Posterior cingulate gyrus (tissue), 11 donors: ENCODE measurements around the gene PPP1R2.
"Not testable (repeated sequence)": the region's sequence is repeated elsewhere in the genome, so short reads cannot be mapped to it uniquely, and the experiment has no call there.

Experiments used
- DNase-seq, 10 donors: peaks; one replicate each; pipeline versions ENCODE4 v3.0.0 to v3.0.0-alpha.2; 2020 to 2021; ENCODE audit warnings: mixed read lengths in 3 of 10
- intact Hi-C: fragments of 100-400 bp; cut with DNase I; formaldehyde crosslinking; loops from one replicate; pipeline ENCODE4 v1.15.1; 2023

Gene PPP1R2

DNA sequence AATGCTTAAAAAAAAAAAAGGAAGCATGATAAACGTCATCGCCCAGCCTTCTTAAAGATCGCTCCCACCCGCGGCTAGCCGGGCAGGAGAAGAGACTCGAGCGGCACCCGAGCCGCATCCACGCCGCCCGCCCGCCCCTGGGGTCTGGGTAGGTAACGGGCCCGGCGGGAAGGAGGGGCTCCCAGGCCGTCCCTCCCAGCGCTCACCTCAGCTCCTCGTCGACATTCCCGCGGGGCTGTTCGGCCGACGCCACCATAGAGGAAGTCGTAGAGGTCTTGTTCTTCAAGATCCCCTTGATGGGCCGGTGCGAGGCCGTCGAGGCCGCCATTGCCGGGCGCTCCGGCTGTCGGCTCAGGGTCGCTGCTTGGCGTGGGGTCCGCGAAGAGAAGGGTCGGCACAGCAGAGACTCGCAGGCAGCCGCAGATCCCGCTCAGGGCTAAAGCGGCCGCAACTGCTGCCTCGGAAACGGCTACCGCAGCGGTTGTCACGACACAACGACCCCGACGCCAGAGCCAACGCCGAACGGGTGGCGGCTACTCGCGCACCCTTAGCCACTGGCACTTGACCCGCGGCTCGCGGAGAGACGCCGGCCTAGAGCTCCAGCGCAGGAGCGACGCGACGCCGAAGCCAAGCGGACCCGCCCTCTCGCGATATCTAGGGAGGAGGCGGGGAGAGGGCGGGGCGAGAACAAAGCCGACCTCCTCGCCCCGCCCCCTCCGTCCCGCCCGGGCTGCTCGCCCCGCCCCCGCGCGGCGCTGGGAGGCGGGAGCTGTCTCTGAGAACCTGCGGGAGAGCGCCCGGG is at the start of gene PPP1R2:
Gene PPP1R2 (minus strand): TSS at position 628 of the 802 bp plus-strand sequence. CDS start 300 bp downstream, at position 328.
- intact Hi-C loops = loop anchor here (5.0 kb wide), 1 partner anchor 101 kb away; the partner anchor contains the start of gene ACAP2
- peak; percentile 85 to 99 (median 92) for DNase-seq

DNA sequence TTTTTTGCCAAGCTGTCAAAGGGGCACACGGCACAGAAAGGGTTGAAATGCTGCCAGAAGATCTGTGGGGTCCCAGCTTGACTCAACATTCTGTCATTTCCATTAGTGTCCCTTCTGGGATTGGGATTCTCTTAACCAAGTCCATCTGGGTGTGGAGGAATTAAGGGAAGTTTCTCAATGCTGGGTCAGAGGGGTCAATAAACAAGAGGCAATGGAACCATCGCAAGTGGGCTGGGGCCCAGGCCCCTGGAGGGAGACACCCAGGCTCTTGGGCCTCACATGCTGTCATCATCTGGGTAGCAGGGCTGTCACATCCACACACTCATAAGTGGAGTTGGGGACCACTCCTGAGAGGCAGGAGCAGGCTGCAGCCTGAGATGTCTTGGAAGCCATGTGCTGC is 48.7 kb upstream of the PPP1R2 start:
- intact Hi-C loops = no loop called here
- no peak for DNase-seq

DNA sequence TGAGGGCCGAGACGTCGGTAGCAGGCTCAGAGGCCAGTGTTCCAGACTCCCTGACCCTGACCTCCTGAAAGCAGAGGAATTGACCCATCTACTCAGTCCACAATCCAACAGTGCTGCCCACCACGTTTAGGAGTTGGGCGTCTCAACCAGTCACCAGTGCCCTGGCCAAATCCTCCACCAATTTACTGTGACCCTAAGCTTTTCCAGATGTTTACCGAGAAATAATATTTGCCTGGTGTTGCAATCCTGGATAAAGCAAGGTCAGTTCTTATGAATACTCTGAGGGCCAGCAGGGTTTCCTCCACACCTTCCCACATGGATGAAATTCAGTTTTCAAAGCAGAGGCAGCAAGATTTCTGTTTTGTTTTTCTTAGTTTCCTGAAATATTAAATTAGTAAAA is 48.1 kb upstream of the PPP1R2 start:
- intact Hi-C loops = no loop called here
- no peak for DNase-seq

DNA sequence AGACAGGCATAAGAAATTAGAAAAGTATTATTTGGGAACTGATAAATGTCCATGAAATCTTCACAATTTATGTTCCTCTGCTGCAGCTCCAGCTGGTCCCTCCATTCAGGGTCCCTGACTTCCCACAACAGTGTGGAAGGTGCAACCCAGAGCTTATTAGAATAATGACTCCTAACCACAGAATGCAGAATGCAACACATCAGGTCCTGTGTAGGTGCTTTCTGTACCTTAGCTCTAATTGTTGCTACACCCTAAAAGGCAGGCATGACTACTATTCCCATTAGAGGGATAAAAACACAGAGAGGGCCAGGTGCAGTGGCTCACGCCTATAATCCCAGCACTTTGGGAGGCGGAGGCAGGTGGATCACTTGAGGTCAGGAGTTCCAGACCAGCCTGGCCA is 47.3 kb upstream of the PPP1R2 start:
- intact Hi-C loops, DNase-seq: not testable (repeated sequence)

- intact Hi-C loops, DNase-seq: not testable (repeated sequence)
Observed at GRCh38 chr3:195589796-195590195, 46.7 kb upstream of the PPP1R2 start.

GRCh38 chr3:195587824-195588223 is 44.7 kb upstream of the PPP1R2 start:
- intact Hi-C loops = no loop called here
- DNase-seq = no peak

GRCh38 chr3:195587406-195587805 is 44.3 kb upstream of the PPP1R2 start:
- DNase-seq = no peak
- intact Hi-C loops = no loop called here

- DNase-seq = no peak
- intact Hi-C loops = no loop called here
Observed at GRCh38 chr3:195584543-195584870, 41.4 kb upstream of the PPP1R2 start.

- DNase-seq = peak; percentile 39 to 96 (median 76)
- intact Hi-C loops = no loop called here
Observed at GRCh38 chr3:195583831-195584542, 40.9 kb upstream of the PPP1R2 start, which contains the start of gene APOD. TSS of gene APOD (minus strand) at chr3:195583940. CDS start at chr3:195579461, 4,479 bp downstream.

DNA sequence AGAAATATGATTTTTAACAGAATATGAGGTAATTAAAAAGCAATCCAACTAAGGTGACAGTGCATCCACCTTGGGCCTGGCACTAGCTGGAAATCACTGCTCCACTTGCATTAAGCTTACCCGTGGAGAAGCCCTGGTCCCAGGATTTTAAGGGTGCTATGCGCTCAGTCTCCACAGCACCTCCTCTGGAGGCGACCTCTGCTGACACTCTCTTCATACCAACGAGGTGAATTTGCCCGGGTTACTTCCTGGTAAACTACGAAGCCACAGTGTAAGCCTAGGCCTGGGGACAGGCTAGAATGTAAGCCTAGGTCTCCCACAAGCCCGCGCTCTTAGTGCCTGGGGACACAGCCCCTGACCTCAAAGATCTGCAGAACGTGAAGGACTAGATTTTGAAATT is 39.8 kb upstream of the PPP1R2 start:
- peak in 2 of 10 donors; percentile 38 to 82 for DNase-seq
- intact Hi-C loops = no loop called here

- DNase-seq = peak in 9 of 10 donors; percentile 20 to 86 (median 47)
Observed at GRCh38 chr3:195580744-195581443, 37.8 kb upstream of the PPP1R2 start.

DNA sequence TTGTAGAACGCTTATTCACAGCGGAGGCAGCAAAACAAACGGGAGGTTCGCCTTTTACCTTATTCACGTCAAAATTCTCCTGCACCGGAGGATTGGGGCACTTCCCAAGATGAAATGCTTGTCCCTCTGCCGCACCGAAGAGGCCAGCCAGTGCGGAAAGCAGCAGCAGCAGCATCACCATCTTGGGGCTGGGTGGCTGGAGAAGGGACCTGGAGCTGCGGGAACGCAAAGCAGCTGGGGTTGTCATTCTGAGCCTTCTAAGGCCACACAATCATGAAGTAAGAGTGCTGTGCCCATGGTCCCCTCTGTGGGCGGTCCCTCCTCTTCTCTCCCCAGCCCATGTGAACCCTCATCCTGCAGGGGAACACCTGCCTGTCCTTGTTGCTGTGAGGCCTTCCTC is 36.2 kb upstream of the PPP1R2 start:
- peak in 1 of 10 donors; percentile 72 for DNase-seq
- intact Hi-C loops = no loop called here

More at GRCh38 chr3:195580744-195581443, 37.8 kb upstream of the PPP1R2 start:
- intact Hi-C loops = no loop called here

GRCh38 chr3:195578565-195578964 is 35.4 kb upstream of the PPP1R2 start:
- intact Hi-C loops = no loop called here

GRCh38 chr3:195577645-195578177 is 34.6 kb upstream of the PPP1R2 start:
- DNase-seq = no peak
- intact Hi-C loops = no loop called here

More at GRCh38 chr3:195578565-195578964, 35.4 kb upstream of the PPP1R2 start:
- peak in 1 of 10 donors; percentile 69 for DNase-seq

DNA sequence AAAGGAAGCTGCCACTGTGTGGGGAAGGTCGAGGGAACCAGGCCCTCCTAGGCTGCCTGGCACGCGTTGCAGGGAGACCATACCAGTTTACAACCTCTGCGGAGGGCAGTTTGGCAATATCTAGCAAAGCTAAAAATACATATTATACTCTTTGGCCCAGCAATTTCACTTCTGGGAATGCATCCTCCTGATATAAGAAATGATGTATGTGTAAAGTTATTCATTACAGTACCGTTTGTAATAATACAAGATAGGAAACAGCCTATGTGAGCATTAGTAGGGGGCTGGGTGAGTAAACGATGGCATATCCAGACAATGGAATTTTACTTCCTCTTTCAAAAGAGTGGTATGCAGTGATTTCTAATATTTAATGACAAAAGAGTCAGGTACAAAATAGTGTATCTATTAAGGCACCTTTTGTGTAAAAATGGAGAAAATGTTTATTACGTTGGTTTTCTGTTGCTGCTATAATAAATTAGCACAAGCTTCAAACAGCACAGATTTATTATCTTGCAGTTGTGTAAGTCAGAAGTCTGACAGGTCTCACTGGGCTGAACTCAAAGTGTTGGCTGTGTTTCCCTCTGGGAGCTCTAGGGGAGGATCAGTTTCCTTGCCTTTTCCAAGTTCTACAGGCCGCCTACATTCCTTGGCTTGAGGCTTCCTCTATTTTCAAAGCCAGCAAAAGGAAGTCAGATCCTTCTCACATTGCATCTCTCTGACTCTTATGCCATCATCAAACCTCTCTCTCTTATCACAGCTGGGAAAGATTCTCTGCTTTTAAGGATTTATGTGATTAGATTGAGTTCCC is 31.6 kb upstream of the PPP1R2 start:
- intact Hi-C loops = no loop called here
- DNase-seq = no peak

- intact Hi-C loops = no loop called here
- peak in 1 of 10 donors; percentile 77 for DNase-seq
Observed at GRCh38 chr3:195573611-195574496, 30.7 kb upstream of the PPP1R2 start.

GRCh38 chr3:195571361-195571760 is 28.2 kb upstream of the PPP1R2 start:
- DNase-seq = no peak
- intact Hi-C loops = no loop called here

DNA sequence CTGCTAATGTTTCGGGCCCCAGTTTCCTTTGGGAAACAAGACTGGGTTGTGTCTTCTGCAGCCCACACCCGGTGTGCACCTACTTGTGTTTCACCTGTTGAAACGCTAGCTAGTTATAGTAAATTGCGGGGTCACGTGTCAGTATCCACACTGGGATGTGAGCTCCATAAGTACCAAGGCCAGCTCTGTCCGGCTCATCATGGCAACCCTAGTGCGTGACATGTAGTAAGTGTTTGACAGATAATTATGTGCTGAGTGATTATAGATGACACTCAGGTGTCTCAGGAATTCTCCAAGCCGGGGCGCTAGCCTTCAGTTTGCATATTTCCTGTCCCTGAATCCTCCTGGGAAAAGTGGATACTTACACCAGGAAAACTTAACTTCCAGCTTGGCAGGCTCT is 27.8 kb upstream of the PPP1R2 start:
- intact Hi-C loops = no loop called here
- DNase-seq = no peak

- no peak for DNase-seq
- intact Hi-C loops = no loop called here
Observed at GRCh38 chr3:195570344-195570743, 27.2 kb upstream of the PPP1R2 start.
